ENCODE measurements around the gene DUSP22. TPM values are rescaled to one million over a fixed set of nuclear protein-coding genes. Genes with fewer than 3 reads are reported as not detected.

The DUSP22 gene
- total and polyA plus RNA-seq, 2 of the 8 experiments (the other 6 are each of a cell fraction or from before 2014, with no cell fraction given), result 15.5 to 32.4 TPM

- TF ChIP-seq HDAC2 (IDR thresholded peaks at IDR 0.05; ENCODE audit: borderline replicate concordance in 1 of 2, low read depth in 2 of 2, low read length in 2 of 2) (no peak), RBBP5 (IDR thresholded peaks at IDR 0.05; ENCODE audit: borderline replicate concordance, low read depth, low read length) (no peak), SIN3A (conservative IDR thresholded peaks at IDR 0.05 in 1 of 2, IDR thresholded peaks at IDR 0.05 in 1 of 2; ENCODE audit: low read depth in 1 of 2, low read length in 2 of 2) (no peak), KDM1A (IDR thresholded peaks at IDR 0.05; ENCODE audit: borderline replicate concordance, low read length) (no peak), GTF2F1 (IDR thresholded peaks at IDR 0.05; ENCODE audit: borderline replicate concordance, low read depth, low read length) (no peak), MAX (IDR thresholded peaks at IDR 0.05) (no peak)
Measured at GRCh38 chr6:334536-335510, 42.5 kb downstream of the DUSP22 start (continued).
